Measurements from ENCODE around the gene GLCE.

Gene GLCE

GRCh38 chr15:69160141-69160993, at the start of gene GLCE:
GLCE (plus strand) TSS chr15:69160635; CDS start chr15:69255807, 95,172 bp downstream.
- DNase-seq = peak; percentile 94

GRCh38 chr15:69114331-69114928, 46.0 kb upstream of the GLCE start:
- no peak for DNase-seq

GRCh38 chr15:69115031-69115430, 45.4 kb upstream of the GLCE start:
- DNase-seq = no peak

- no peak for DNase-seq
These were observed 44.0 kb upstream of the GLCE start for GRCh38 chr15:69116391-69116790.

- no peak for DNase-seq
These were observed 43.0 kb upstream of the GLCE start for GRCh38 chr15:69117431-69117871.

GRCh38 chr15:69118089-69118488, 42.3 kb upstream of the GLCE start:
- no peak for DNase-seq

- DNase-seq = no peak
These were observed 41.4 kb upstream of the GLCE start for GRCh38 chr15:69119001-69119400.

- DNase-seq = no peak
These were observed 40.6 kb upstream of the GLCE start for GRCh38 chr15:69119683-69120395.

- no peak for DNase-seq
These were observed 39.7 kb upstream of the GLCE start for GRCh38 chr15:69120732-69121131.

- no peak for DNase-seq
These were observed 39.1 kb upstream of the GLCE start for GRCh38 chr15:69121198-69121828.

GRCh38 chr15:69125236-69125635, 35.2 kb upstream of the GLCE start:
- DNase-seq = no peak

GRCh38 chr15:69126054-69126469, 34.4 kb upstream of the GLCE start:
- peak in 1 of 2 donors; percentile 25 for DNase-seq

- no peak for DNase-seq
These were observed 33.1 kb upstream of the GLCE start for GRCh38 chr15:69127306-69127705.

- no peak for DNase-seq
These were observed 31.6 kb upstream of the GLCE start for GRCh38 chr15:69128667-69129311.

GRCh38 chr15:69131362-69132220, 28.8 kb upstream of the GLCE start:
- peak in 1 of 2 donors; percentile 26 for DNase-seq

- no peak for DNase-seq
These were observed 28.0 kb upstream of the GLCE start for GRCh38 chr15:69132430-69132829.

GRCh38 chr15:69132977-69133861, 27.2 kb upstream of the GLCE start:
- no peak for DNase-seq

GRCh38 chr15:69133862-69134519, 26.4 kb upstream of the GLCE start:
- no peak for DNase-seq

- no peak for DNase-seq
These were observed 25.6 kb upstream of the GLCE start for GRCh38 chr15:69134791-69135190.

GRCh38 chr15:69135499-69135898, 24.9 kb upstream of the GLCE start:
- no peak for DNase-seq
